Activated CD4-positive, CD25-positive, alpha-beta regulatory T cell treated with anti-CD3 and anti-CD28 coated beads, Interleukin-2, amount 50 U/mL, for 16 hours (primary cell): ENCODE results near the gene HMGA1.

Experiments
- DNase-seq: peaks from one replicate; pipeline ENCODE4 v3.0.0-alpha.2; 2020; ENCODE audit warnings: low read depth, low spot score

HMGA1 gene, protein sequence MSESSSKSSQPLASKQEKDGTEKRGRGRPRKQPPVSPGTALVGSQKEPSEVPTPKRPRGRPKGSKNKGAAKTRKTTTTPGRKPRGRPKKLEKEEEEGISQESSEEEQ

DNA sequence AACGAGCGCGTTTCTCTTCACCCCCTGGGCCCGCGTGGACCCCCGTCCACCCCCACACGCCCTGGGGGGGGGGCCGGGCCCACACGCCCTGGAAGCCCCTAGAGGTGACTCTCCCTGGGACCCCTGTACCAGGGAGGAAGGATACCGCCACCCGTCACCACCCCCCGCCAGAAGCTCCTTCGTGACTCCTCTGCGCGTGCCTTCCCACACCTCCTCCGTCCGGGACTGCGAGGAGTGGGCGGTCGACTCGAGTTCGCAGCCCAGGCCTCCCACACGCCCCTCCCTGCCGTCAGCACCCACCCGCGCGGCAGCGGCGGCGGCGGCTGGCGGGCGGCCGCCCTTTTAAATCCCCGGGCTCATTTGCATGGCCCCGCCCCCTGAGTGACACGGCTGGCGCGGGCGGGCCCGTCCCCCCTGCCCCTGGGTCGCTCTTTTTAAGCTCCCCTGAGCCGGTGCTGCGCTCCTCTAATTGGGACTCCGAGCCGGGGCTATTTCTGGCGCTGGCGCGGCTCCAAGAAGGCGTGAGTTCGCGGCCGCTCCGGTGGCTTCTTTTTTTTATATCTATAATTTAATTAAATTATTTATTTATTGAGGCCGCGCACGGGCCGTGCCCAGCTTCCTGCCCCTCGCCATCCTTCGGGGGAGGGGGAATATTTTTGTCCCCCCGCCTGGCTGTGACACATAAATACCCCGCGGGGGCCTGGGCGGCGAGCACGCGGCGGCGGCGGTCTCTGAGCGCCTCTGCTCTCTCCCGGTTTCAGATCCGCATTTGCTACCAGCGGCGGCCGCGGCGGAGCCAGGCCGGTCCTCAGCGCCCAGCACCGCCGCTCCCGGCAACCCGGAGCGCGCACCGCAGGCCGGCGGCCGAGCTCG, at the start of gene HMGA1:
Gene HMGA1, plus strand, starts transcription at position 431 of the 873 bp plus-strand sequence. CDS start 3,908 bp downstream, outside the sequence.
- peak; percentile 75 for DNase-seq

DNA sequence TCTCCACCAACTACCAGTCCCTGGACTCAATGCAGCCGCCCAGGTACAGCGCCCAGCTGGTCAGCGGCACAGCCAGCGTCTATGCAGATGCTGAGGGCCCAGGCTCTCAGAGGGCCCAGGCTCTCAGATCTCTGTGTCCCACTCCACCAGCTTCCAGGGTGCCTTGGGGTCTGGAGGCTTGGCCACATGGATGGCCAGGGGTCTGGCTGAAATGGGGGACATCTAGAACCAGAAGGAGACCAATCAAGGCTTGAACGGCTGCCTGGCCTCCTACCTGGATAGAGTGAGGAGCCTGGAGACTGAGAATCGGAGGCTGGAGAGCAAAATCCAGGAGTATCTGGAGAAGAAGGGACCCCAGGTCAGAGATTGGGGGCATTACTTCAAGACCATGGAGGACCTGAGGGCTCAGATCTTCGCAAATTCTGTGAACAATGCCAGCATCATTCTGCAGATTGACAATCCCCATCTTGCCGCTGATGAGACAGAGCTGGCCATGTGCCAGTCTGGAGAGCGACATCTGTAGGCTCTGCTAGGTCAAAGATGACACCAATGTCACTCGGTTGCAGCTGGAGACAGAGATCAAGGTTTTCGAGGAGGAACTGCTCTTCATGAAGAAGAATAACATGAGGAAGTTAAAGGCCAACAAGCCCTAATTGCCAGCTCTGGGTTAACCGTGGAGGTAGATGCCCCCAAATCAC, 46.7 kb upstream of the HMGA1 start:
- no peak for DNase-seq

DNA sequence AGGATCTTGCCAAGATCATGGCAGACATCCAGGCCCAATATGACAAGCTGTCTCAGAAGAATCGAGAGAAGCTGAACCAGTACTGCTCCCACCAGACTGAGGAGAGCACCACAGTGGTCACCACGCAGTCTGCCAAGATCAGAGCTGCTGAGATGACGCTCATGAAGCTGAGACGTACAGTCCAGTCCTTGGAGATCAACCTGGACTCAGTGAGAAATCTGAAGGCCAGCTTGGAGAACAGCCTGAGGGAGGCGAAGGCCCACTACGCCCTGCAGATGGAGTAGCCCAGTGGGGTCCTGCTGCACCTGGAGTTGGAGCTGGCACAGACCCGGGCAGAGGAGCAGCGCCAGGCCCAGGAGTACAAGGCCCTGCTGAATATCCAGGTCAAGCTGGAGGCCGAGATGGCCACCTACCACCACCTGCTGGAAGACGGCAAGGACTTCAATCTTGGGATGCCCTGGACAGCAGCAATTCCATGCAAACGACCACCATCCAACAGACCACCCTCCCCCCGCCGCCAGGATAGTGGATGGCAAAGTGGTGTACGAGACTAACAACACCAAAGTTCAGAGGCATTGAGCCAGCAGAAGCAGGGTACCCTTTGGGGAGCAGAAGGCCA, 46.1 kb upstream of the HMGA1 start:
- no peak for DNase-seq

DNA sequence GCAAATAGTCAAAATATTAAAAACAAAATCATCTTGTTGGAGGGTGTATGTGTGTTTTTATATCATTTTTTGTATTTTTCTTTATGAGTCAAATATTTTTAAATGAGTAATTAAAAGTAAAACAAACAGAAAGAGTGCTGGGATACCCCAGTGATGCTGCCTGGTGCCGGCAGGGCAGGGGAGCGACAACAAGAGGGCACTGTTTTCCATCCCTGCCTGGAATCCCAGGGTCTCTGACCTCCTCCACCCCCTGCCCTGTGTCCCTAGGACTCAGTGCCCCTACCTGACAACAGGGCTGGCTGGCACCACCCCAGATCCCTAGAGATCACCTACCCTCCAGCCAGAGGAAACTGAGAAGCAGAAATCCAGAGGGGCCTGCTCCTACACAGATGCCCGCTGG, 41.9 kb upstream of the HMGA1 start:
- DNase-seq, result no peak

DNA sequence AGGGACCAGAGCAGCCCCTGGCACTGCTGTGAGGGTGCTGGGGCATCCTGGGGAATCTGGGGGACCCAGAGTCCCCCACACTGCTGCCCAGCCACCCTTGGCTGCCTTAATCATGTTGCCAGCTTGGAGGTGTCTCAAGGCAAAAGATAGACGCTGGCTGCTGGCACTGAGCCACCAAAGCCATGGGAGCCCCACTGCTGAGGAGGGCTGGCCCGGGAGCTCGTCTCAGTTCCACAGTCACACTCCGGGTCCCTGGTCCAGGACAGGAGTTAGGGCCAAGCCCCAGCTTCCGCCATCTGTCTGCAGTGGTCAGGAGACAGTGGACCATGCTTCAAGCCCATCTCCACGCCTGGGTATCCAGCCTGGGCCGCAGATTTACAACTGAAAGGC, 41.0 kb upstream of the HMGA1 start:
- no peak for DNase-seq

DNA sequence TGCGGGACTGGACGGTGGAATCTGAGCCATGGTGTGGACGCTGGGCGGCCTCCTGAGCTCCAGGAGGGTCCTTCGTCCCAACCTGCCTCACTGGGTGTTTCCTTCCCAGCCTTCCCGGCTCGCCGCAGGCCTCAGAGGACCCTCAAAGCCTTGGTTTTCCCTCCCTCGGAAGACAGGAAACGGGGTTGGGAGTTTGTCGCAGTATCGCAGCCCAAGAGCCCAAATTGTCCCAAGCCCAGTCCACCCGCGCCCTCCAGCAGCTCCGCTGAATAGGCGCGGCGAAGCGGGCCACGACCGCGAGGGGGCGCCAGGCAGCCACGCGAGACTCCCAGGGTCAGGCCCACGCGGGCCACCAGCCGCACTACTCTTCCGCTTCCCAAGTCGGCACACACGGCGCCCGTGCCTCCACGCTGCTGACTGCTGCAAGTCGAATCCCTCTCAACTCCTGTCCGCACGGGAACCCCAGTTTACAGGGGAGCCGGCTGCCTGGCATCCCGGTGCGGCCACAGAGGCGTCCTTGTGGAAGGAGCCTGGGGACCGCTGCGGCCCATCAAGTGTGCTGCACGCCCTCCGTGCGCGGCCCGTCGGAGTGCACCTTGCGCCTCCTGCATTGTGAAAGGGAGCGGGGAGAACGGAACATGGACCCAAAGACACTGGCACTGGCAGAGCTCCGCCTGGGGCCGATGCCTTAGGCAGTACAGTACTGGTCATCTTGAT, 40.4 kb upstream of the HMGA1 start:
- DNase-seq, result peak; percentile 78

DNA sequence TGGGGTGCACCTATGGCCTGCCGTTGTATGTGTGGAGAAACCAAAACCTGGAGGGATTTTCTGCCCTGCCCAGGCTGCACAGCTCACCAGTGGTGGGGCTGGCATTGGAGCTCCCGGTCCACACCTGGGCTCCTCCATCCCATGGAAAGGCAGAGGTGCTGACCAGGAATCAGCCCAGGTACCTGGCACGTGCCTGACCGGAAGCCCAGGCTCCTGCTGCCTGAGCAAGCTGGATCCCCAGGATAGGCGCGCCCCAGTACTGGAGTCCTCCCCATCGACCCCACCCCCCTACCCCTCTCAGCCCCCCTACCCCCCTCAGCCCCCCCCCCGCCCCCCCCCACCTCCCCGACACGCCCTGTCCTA, 39.9 kb upstream of the HMGA1 start:
- DNase-seq, result no peak

DNA sequence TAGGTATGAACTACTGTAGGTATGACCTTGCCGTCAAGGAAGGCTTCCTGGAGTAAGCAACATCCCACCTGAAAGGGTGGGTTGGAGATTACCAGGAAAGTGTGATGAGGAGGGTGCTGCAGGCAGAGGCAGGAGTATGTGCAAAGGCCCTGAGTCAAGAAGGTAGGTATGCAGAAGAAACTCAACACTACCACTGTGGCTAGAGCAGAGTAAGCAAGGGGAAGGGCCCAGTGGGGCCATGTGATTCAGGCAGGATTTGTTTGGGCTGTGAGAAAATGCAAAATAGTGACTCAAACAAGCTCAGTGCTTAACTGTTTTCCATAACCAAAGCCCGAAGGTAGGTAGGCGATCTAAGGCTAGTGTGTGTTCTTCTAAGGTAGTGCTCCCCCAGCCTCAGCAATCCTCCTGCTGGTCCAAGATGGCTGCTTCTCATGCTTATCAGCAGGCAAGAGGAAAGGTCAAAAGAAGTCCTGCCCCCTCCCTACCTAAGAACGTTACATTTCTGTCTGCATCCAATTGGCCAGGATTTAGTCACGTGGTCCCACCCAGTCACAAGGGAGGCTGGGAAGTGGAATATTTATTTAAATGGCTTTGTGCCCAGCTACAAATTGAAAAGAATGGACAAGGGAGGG, 36.2 kb upstream of the HMGA1 start:
- no peak for DNase-seq

DNA sequence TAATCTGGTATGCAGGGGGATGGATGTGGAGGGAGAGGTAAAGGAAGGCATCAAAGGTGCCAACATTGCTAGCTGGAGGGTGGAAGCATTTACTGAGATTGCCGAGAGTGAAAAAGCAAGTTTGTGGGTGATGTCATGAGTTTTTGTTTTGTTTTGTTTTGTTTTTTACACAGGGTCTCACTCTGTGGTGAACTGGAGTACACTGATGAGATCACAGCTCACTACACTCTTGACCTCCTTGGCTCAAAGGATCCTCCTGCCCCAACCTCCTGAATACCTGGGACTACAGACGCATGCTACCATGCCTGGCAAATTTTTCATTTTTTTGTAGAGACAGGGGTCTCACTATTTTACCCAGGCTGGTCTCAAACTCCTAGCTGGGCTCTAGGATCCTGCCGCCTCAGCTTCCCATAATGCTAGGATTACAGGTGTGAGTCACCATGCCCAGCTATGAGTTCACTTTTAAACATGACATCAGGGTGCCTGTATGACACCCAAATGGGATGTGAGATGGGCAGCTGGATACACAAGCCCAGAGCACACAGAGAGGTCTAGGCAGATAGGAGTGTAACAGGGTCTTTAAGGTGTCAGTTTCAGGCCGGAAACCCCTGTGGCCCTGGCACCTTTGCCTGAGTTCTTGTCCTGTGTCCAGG, 35.1 kb upstream of the HMGA1 start:
- no peak for DNase-seq

DNA sequence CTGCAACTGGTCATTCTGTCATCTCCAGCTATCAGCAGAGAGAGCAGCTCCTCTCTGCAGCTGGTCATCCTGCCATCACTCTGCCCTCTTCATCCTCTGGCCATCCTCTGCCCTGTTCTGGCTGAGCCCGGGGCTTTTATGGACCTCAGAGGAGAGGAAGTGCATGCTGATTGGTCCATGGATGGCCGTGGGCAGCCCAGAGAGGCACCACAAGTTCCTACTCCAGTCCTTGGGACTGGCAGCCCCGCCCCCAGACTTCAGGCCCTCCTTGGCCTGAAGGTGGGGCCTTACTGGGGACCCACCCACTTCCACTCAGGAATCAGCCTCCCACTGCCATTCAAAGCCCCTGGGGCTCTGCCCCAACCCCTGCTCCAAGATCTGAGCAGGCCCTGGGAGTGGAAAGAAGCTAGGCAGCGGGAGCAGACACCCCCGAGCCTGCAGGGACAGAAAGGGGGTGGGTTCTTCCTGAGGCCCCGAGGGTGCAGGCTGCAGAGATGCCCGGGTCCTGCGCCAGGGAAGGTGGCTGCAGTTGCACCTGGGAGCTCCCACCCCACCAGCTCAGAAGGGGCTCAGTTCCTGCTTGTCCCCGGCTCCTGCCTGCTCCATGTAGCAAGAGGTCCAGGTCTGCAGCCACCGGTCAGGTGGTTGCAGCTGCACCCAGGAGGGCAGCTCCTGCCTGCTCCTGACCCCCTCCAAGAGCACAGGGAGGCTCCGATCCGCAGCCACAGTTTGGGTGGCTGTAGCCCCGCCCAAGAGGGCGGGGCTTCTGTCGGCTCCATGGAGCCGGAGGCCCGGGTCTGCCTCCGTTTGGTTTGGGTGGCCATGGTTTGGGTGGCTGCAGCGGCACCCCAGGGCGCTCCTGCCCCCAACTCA, 34.1 kb upstream of the HMGA1 start:
- DNase-seq, result no peak

DNA sequence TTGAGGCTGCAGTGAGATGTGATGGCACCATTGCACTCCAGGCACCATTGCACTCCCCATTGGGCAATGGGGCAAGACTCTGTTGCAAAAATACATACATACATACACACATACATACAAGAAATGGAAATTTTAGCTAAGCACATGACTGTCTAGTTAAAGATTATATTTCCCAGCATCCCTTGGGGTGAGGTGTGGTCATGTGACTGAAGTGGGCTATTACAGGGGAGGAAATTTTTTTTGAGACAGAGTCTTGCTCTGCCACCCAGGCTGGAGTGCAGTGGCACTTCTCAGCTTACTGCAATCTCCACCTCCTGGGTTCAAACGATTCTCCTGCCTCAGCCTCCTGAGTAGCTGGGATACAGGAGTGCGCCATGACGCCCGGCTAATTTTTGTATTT, 32.0 kb upstream of the HMGA1 start:
- DNase-seq, result no peak

DNA sequence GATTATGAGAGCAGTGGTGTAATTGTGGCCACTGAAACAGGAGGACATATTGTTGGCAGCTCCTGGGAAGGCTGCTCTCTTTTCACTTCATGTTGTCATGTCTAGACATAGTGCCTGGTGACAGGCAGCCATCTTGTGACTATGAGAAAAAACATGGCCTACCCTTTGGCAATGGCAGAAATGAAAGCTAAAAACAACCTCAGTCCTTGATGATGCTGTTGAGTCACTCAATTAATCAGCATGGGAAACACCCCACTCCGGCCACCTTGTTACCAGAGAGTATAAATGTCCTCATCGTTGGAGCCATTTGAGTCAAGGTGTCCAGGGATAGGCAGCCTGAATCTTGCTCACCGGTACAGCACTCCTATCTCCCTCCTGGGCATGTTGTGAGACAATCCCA, 31.2 kb upstream of the HMGA1 start:
- DNase-seq, result no peak

DNA sequence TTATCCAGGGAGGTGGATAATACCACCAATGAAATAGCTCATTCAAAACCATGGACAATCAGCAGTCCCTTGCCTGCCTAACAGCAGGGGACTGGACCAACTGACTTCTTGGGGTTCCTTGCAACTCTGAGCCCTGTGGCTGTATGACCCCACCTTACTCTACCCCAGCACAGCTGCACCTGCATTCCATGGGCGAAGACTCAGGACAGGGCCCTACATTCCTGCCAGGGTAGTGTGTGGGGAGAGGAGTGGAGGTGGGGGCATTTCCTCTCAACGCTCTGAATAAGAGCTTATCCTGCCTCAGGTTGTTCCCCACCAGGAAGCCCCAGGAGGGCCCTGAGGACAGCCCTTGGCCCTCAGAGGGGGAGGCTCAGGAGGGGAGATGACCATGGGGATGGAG, 30.8 kb upstream of the HMGA1 start:
- no peak for DNase-seq

DNA sequence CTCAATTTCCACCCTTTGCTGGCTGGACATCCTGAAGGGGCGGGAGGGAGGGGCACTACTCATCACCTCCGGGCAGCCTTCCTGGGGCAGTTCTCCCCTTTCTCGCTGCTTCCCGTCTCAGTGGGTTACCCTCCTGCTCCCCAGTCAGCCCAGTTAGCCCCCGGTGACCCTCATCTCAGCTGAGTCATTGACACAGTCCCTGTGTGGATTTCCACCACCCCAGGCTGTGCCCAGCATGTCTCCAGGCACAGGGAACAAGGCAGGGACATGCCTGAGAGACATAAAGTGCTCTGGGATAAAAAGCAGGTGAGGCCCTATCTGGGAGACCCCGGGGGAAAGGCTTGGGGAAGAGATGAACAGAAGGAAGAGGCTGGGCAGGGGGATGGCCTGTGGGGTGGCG, 29.9 kb upstream of the HMGA1 start:
- DNase-seq, result no peak

DNA sequence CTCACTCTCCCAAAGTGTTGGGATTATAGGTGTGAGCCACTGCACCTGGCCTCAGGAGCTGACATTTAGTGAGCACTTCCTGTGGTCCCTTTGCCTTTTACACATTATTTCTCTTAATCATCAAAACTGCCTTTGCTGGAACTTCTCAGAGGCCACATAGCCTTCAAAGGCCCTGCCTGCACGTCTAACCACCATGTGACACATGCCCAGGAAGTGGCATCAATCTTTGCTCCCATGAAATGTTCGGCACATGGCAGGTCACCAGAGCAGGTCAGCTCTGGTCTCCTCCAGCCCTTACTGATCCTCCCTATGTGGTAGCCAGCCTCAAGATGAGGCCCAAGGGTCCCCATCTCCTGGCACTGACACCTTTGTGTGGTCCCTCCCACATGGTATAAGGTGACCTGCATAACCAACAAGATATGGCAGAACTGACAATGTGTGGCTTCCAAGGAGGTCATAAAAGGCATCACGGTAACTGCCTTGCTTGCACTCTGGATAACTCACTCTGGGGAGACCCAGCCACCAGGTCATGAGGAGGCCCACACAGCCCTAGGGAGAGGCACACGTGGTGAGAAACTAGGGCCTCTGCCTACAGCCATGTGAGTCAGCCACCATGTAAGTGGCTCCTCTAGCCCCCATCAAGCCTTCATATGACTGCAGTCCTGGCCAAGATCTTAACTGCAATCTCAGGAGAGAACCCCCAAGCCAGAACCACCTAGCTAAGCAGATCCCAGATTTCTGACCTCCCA, 28.8 kb upstream of the HMGA1 start:
- DNase-seq, result no peak

DNA sequence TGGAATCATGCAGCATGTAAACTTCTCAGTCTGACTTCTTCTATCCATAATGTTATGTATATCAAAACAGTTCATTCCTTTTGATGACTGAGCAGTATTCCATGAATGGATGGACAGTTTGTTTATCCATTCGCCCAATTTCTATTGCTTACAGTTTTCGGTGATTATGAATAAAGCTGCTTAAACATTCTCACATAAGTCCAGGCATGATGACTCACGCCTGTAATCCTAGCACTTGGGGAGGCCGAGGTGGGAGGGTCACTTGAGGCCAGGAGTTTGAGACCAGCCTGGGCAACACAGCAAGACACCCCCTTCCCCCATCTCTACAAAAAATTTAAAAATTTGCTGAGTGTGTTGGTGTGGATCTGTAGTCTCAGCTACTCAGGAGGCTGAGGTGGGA, 22.9 kb upstream of the HMGA1 start:
- DNase-seq, result no peak

DNA sequence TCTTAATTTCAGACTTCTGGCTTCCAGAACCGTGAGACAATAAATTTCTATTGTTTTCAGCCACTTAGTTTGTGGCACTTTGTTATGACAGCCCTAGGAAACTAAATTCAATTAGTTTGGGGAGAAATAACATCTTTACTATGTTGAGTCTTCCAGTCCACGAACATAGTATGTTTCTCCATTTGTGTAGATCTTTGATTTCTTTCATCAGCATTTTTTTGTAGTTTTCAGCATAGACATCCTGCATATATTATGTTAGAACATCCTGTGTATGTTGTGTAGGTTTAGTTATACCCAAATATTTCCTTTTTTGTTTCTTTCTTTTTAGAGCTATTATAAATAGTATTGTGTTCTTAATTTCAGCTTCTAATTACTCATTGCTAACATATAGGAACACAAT, 18.0 kb upstream of the HMGA1 start:
- no peak for DNase-seq

DNA sequence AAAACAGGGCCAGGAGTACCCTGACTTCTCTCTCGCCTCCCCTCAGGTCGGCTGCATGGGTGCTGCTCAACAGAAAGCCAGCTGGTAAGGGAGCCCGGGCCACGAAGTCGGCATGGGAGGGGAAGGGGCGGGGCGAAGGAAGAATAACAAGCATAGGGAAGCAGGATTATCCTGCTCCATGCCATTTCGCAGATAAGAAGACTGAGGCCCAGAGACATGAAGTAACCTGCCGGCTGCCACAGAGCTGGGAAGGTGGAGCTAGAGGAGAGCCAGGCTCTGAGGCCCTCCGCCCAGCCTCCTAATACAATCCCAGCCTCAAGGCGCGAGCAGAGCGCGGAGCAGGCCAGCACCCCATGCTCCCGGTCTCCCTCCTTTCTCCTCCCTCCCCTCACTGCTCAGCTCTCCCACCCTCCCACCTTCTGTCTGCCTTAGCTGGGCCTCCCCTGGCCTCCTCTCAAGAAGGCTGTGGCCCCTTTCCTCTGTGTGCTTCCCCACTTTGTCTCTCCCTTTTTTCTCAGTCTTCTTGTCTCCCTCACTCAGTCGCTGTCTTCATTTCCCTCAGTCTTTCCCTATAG, 13.2 kb upstream of the HMGA1 start:
- DNase-seq, result no peak
